ACC112 (cell line): ENCODE results near the gene CYSTM1.
A peak's percentile ranks its signal among the peaks of the same experiment; 100 is the strongest.

Experiments
- H2AFZ ChIP-seq: fragments of 200-600 bp; sonication (generic); one replicate; pipeline ENCODE4 v1.6.0; 2017; ENCODE audit warnings: antibody characterized with exemption, low read length; ENCODE audit not compliant: unreplicated experiment
- H3K27ac ChIP-seq: fragments of 200-600 bp; sonication (generic); 2 replicates; pipeline ENCODE4 v1.5.1; 2014; ENCODE audit warnings: low read depth, mild to moderate bottlenecking, antibody characterized with exemption, low read length, moderate library complexity
- H3K27me3 ChIP-seq: fragments of 200-600 bp; sonication (generic); 2 replicates; pipeline ENCODE4 v1.6.1; 2014; ENCODE audit warnings: mild to moderate bottlenecking, antibody characterized with exemption, low read length, moderate library complexity, mixed read lengths; ENCODE audit not compliant: insufficient read depth
- H3K36me3 ChIP-seq: fragments of 200-600 bp; sonication (generic); 2 replicates; pipeline ENCODE4 v1.6.1; 2016; ENCODE audit warnings: mild to moderate bottlenecking, antibody characterized with exemption, low read length, moderate library complexity, mixed read lengths; ENCODE audit not compliant: insufficient read depth
- H3K4me1 ChIP-seq: fragments of 200-600 bp; sonication (generic); one replicate; pipeline ENCODE4 v1.6.1; 2016; ENCODE audit warnings: low read length, mixed read lengths; ENCODE audit not compliant: insufficient read depth, unreplicated experiment, control insufficient read depth
- H3K4me3 ChIP-seq: fragments of 200-600 bp; sonication (generic); 2 replicates; pipeline ENCODE4 v1.5.1; 2014; ENCODE audit warnings: mild to moderate bottlenecking, low read depth, low read length
- H3K79me2 ChIP-seq: fragments of 200-600 bp; sonication (generic); one replicate; pipeline ENCODE4 v1.6.0; 2016; ENCODE audit warnings: low read length; ENCODE audit not compliant: control insufficient read depth, unreplicated experiment, insufficient read depth

CYSTM1 gene

DNA sequence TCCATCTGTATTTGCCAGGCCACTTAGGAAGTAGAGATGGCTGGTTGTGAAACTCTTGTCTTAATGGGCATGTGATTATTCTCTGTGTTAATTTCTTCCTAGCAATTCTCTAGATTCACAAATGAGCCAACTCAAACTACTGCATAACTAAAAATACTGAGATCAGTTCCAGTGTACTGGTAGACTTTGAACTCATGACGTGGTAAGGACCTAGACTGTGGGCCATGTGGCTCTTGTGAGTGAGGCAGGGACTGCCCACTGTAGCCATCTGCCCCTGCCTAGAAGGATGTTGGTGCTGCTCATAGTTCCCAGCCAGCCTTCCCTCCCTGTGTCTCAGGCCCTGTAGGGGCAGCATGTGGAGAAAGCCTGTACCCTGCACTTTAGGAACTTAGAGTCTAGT lies 47.4 kb downstream of the CYSTM1 start:
- Histone ChIP-seq H3K27ac (peak overlapping the region; percentile 73), H2AFZ (no peak overlapping the region), H3K36me3 (no peaks in the 10 kb centered on the region), H3K27me3 (no peaks in the 10 kb centered on the region), H3K4me1 (peaks cover 49% of the 10 kb centered on the region), H3K4me3 (peak overlapping the region; percentile 8; the same call in 1 of the 2 replicates), H3K79me2 (peaks cover 6% of the 10 kb centered on the region)

DNA sequence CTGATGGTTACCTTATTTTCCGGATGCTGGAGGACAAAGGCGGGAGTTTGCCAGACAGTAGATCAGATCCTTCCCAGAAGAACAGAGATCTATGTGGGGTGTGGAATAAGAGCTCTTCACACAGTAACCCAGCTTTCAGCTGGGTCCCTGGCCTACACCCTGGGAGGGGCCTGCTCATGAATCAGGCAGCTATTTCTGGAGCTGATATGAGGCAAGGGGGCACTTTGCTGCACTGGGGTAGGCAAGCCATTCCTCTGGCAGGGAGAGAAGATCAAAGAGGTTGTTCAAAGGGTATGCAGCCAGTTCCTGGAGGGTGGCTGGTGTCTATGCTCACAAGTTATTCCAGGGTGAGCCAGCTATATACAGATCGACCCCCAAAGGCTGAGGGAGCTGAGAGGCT lies 48.6 kb downstream of the CYSTM1 start:
- no peak overlapping the region for H3K4me3 ChIP-seq
- no peak overlapping the region for H3K27ac ChIP-seq
- no peaks in the 10 kb centered on the region for H3K27me3 ChIP-seq
- no peak overlapping the region for H2AFZ ChIP-seq
- H3K79me2 ChIP-seq, result peaks cover 6% of the 10 kb centered on the region
- H3K36me3 ChIP-seq, result no peaks in the 10 kb centered on the region
- peaks cover 49% of the 10 kb centered on the region for H3K4me1 ChIP-seq

DNA sequence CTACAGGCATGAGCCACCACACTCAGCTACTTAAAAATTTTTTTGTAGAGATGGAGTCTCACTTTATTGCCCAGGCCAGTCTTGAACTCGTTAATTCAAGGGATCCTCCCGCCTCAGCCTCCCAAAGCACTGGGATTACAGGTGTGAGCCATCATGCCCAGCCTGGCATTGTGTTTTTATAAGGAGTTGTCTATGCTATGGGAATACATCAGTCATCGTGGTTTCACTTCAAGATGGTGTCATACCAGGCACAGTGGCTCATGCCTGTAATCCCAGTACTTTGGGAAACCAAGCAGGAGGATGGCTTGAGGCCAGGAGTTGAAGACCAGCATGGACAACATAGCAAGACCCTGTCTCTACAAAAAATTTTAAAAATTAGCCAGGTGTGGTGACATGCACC lies 49.7 kb downstream of the CYSTM1 start:
- Histone ChIP-seq H3K27ac (no peak overlapping the region), H3K79me2 (peaks cover 6% of the 10 kb centered on the region), H3K4me1 (peaks cover 41% of the 10 kb centered on the region), H3K36me3 (no peaks in the 10 kb centered on the region), H3K27me3 (no peaks in the 10 kb centered on the region), H2AFZ (no peak overlapping the region), H3K4me3 (no peak overlapping the region)

DNA sequence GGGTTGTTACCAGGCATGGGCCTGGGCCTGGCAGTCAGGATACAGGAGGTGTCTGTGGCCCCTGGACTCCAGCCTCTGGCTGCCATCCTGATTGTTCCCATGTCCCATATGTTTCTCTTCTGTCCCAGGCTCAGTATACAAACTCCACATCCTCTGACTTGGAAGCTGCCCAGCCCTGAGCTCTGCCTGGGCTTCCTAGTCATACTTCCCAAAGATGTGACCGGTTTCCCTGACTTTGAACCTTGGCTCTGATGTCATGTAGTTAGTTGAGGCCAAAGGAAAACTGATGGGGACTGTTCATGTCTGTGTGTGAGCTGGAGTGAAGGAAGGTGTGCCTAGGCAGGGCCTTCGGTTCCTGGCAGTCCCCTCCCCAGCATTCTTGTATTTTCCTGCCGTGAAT lies 50.4 kb downstream of the CYSTM1 start:
- Histone ChIP-seq H3K36me3 (no peaks in the 10 kb centered on the region), H3K79me2 (peaks cover 6% of the 10 kb centered on the region), H3K27me3 (no peaks in the 10 kb centered on the region), H3K4me3 (no peak overlapping the region), H3K4me1 (peaks cover 34% of the 10 kb centered on the region), H3K27ac (no peak overlapping the region), H2AFZ (no peak overlapping the region)

DNA sequence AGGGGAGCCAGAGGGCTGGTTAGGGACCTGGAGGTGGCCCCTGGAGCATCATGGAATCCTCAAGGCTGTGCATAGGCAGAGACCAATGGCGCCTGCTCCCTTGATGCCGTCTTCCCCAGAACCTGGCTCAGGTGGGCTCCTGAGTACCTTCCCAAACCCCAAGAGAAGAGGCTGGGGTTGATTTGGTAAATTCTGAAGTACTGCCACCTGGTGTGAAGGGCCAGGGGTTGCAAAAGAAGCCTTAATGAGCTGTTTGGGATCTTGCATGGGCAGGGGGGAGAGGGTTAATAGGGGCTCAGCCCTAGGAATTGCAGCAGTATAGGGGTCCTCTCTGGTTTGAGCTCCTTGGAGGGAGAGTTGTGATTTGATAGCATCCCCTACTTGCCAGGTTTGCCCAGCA lies 52.1 kb downstream of the CYSTM1 start:
- no peaks in the 10 kb centered on the region for H3K36me3 ChIP-seq
- H3K27ac ChIP-seq, result no peak overlapping the region
- no peak overlapping the region for H3K4me3 ChIP-seq
- no peaks in the 10 kb centered on the region for H3K27me3 ChIP-seq
- H3K79me2 ChIP-seq, result peaks cover 6% of the 10 kb centered on the region
- no peak overlapping the region for H2AFZ ChIP-seq
- H3K4me1 ChIP-seq, result peaks cover 19% of the 10 kb centered on the region

DNA sequence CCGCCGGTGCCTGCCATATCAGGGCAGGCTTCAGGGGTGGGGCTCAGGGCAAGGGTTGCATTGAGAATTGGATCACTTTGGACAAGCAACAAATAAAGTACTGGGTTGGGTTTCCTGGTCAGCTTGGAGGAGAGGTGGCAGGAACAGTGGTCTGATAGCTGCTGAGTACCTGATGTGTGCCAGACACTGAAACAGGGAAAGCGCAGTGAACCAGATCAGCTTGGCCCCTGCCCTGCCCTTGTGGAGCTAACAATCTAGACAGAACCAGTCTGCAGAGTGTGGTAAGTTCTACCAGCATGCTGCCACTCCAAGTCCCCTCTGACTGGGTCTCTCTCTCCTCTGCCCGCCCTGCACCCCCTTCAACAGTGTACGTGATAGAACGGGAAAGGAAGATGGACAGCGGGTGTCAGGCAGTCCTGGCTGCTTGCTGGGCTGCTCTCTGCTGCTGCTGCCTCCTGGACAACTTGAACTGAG lies 53.4 kb downstream of the CYSTM1 start:
- no peak overlapping the region for H2AFZ ChIP-seq
- peaks cover 3% of the 10 kb centered on the region for H3K79me2 ChIP-seq
- no peaks in the 10 kb centered on the region for H3K36me3 ChIP-seq
- H3K4me3 ChIP-seq, result no peak overlapping the region
- peaks cover 5% of the 10 kb centered on the region for H3K4me1 ChIP-seq
- H3K27me3 ChIP-seq, result no peaks in the 10 kb centered on the region
- H3K27ac ChIP-seq, result no peak overlapping the region

DNA sequence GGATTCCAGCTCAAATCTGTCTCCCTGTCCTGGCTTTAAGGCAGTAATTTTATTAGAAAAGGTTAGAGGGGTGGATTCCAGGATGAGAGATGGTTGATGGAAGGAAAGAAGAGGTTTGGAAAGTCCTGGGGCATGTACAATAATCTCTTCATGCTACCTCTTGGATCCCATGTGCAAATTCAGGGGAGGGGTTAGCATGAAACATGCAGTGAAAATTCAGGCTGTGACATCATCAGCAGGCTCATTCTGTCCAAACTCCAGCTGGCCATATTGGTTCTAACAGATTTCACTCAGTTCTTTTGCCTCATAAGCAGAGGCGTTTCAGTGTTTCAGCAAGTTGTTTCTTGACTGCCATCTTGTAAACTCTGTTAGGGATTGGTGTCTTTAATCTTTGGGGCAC lies 55.4 kb downstream of the CYSTM1 start:
- H3K27ac ChIP-seq, result no peak overlapping the region
- no peaks in the 10 kb centered on the region for H3K36me3 ChIP-seq
- no peaks in the 10 kb centered on the region for H3K27me3 ChIP-seq
- no peak overlapping the region for H2AFZ ChIP-seq
- H3K4me3 ChIP-seq, result no peak overlapping the region
- no peaks in the 10 kb centered on the region for H3K4me1 ChIP-seq
- no peaks in the 10 kb centered on the region for H3K79me2 ChIP-seq

DNA sequence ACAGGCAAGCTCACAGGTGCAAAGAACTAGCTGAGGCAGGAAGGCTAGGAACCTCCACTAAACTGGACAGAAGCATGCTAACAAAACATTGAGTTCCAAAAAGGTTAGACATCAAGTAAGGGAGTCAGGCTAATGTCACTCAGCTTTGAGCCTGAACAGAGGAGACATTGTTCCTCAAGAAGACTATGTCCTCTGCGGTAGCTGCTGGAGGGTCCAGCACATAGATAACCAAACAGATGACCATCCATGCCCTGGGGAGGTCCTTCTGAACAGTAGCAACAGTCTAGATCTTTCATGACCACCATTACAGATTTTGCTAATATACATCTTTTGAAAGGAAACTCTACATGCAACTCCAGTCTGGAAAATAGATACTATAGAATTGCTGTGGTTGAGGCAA lies 57.7 kb downstream of the CYSTM1 start:
- no peak overlapping the region for H3K4me3 ChIP-seq
- no peaks in the 10 kb centered on the region for H3K79me2 ChIP-seq
- H2AFZ ChIP-seq, result no peak overlapping the region
- H3K4me1 ChIP-seq, result no peaks in the 10 kb centered on the region
- H3K27ac ChIP-seq, result no peak overlapping the region
- H3K36me3 ChIP-seq, result no peaks in the 10 kb centered on the region
- no peaks in the 10 kb centered on the region for H3K27me3 ChIP-seq

DNA sequence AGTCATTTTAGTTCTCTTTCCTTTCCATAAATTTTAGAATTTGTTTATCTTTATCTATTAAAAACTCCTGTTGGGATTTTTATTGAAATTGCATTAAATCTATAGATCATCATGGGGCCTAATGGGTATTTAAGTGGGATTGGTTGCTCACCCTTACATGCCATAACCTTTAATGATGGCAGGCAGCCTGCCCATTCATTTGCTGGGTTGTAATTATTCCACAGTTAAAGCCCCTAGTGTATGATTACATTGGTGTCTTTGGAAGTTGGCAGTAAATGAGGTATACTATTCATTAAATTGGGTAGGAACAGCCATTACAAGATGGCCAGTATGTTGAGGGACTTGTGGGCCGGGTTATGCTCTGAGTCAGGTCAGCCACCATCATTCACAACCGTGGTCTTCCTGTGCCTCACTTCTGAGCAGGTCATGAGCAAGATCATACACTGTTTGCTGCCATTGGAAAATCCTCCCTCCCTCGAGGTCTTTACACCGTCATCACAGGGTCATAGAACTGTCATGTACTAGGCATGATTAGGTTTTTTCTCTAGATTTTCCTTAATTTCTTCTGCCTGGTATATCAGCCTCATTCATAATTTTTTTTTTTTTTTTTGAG lies 59.5 kb downstream of the CYSTM1 start:
- Histone ChIP-seq H3K27me3 (no peaks in the 10 kb centered on the region), H3K4me3 (no peak overlapping the region), H3K36me3 (no peaks in the 10 kb centered on the region), H3K79me2 (no peaks in the 10 kb centered on the region), H2AFZ (no peak overlapping the region), H3K4me1 (no peaks in the 10 kb centered on the region), H3K27ac (no peak overlapping the region)

DNA sequence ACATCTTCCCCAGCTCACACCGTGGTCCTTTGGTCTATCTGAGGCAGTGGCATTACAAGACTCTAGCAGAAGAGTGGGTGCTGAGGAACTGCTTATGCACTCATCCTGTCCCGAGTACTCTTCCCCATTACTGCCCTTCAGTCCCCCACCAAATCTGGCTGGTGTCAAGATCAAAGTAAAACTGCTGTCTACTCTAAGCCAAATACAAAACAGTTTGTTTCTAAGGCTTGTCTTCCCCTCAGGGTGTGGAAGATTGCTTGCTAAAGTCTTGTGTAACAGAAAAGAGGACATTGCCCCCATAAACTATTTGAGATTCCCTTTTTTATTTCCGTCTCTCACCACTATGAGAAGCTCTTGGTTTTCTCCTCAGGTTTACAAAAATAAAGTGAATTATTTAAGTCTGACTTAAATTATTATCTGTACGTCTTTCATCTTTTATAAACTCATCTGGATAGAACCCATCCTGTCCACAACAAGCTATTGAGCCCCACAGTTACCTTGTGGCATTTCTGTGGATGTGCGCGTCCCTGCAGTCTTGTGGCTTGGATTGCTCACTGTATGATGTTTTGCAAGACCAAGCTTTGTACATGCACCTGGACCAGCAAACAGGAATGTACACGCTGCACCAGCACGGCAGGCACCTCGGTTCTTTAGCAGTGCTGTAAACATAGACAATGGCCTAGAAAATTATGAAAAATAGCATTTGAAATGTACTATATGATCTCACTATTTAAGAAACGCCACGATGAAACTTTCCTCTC lies 61.0 kb downstream of the CYSTM1 start:
- H3K36me3 ChIP-seq, result no peaks in the 10 kb centered on the region
- H2AFZ ChIP-seq, result no peak overlapping the region
- H3K4me3 ChIP-seq, result no peak overlapping the region
- H3K4me1 ChIP-seq, result peaks cover 2% of the 10 kb centered on the region
- no peaks in the 10 kb centered on the region for H3K79me2 ChIP-seq
- no peaks in the 10 kb centered on the region for H3K27me3 ChIP-seq
- H3K27ac ChIP-seq, result no peak overlapping the region
